Measurements from ENCODE around the gene SWSAP1. TPM values are rescaled to one million over a fixed set of nuclear protein-coding genes. Genes with fewer than 3 reads are reported as not detected.
"Not testable (repeated sequence)": the region's sequence is repeated elsewhere in the genome, so short reads cannot be mapped to it uniquely, and the experiment has no call there.

The SWSAP1 gene
- total RNA-seq, 1 experiment from 2014 or later, result 3.0 TPM

DNA sequence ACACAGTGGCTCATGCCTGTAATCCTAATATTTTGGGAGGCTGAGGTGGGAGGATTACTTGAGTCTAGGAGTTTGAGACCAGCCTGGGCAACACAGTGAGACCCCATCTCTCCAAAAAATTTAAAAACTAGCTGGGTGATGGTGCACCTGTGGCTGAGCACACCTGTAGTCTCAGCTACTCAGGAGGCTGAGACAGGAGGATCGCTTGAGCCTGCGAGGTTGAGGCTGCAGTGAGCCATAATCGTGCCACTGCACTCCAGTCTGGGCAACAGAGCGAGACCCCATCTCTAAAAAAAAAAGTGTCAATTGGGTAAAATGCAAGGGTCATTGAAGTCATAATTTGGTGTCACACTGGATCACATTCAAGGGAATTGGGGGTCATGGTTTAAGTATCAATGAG is 20.4 kb upstream of the SWSAP1 start:
- H3K9me3 Mint-ChIP-seq; DNase-seq (ENCODE audit: low spot score); CTCF ChIA-PET; ATAC-seq; H3K36me3 Mint-ChIP-seq; H3K27ac Mint-ChIP-seq; H3K4me3 Mint-ChIP-seq; POLR2A ChIA-PET: not testable (repeated sequence)
- Mint-ChIP-seq H3K4me1 (peaks cover 12% of the 10 kb centered on the region), H3K27me3 (ENCODE audit: low read depth) (peaks cover 73% of the 10 kb centered on the region)
- peak; percentile 90 for TF ChIP-seq ZNF121 (CRISPR knock-in tag; IDR thresholded peaks at IDR 0.05)

DNA sequence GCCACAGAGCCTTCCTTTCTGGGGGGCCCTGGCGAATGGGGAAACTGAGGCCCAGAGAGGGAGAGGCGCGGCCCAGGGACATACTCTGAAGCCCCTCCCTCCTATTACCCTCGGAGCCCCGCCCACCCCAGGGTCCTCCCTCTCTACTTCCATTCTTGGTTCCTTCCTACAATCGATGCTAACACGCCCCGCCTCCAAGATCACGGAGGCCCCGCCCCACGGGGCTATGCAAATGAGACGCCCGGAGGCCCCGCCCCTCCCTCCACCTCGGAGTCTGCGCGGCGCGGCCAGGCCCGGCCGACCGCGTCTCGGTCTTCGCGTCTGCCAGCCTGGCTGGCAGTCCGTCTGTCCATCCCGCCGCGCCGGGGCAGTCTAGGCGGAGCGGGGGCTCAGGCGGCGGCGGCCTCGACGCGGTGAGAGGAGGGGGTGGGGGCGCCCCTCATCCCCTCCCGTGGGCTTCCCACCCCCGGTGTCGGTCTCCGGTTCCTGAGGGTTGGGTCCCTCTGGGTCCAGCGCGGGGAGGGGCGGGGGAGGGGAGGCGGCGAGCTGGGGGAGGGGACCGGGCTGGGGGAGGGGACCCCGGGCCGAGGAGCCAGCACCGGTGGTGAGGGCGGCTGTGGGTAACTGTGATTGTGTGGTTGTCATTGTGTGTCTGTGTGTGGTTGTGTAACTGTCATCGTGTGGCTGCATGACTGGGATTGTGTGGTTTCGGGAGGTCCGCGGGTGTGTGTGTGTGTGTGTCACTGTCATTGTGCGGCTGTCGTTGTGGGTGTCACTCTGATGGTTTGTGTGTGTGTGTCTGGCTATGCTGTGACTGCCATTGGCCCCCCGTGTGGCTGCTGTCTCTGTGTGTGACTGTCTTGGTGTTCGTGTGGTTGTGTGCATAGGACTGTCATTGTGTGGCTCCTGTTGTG is 19.0 kb upstream of the SWSAP1 start, which contains the start of gene PLPPR2:
Gene PLPPR2 (plus strand): TSS at position 273 of the 914 bp plus-strand sequence. CDS start 2,242 bp downstream, outside the sequence.
- Mint-ChIP-seq H3K9me3 (no peaks in the 10 kb centered on the region), H3K36me3 (no peaks in the 10 kb centered on the region), H3K4me3 (peak within 1 kb of the TSS; percentile 75), H3K4me1 (peaks cover 14% of the 10 kb centered on the region), H3K27ac (no peak within 1 kb of the TSS), H3K27me3 (ENCODE audit: low read depth) (peaks cover 74% of the 10 kb centered on the region)
- ChIA-PET CTCF (no interaction called here), POLR2A (no interaction called here)
- peak; percentile 95 for ATAC-seq
- TF ChIP-seq, protein P1, sequence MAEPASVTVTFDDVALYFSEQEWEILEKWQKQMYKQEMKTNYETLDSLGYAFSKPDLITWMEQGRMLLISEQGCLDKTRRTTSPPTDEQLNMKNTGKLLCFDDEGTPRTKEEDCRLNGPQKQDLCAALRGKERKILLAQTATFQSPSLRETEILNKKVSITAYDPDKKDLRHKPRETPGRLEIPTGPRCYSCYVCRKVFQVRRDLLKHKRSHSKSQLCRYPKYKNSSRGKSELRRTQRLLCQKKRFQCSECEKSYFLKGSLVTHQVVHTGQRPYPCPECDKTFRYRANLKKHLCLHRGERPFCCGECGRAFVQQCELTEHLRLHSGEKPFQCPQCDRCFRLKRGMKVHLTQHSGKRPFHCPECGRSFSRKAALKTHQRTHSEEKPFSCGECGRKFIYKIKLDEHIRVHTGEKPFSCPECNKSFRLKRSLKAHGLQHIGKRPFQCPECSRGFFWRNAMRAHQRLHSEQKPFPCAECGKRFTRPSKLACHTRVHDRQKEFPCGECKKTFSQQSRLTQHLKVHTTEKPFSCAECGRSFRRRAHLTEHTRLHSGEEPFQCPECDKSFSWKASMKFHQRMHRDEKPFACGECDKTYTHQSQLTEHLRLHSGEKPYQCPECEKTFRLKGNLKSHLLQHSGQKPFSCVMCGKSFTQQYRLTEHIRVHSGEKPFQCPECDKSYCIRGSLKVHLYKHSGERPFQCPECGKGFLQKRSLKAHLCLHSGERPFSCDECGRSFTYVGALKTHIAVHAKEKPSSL (CRISPR knock-in tag; conservative IDR thresholded peaks at IDR 0.05), result no peak
- TF ChIP-seq SP1 (CRISPR knock-in tag; conservative IDR thresholded peaks at IDR 0.05), result peak; percentile 67
- no peak for TF ChIP-seq ZNF232 (CRISPR knock-in tag; IDR thresholded peaks at IDR 0.05)
- TF ChIP-seq NR1H2 (CRISPR knock-in tag; IDR thresholded peaks at IDR 0.05), result no peak
- TF ChIP-seq, protein P2, sequence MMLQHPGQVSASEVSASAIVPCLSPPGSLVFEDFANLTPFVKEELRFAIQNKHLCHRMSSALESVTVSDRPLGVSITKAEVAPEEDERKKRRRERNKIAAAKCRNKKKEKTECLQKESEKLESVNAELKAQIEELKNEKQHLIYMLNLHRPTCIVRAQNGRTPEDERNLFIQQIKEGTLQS (CRISPR knock-in tag; conservative IDR thresholded peaks at IDR 0.05), result no peak
- TF ChIP-seq, protein P3, sequence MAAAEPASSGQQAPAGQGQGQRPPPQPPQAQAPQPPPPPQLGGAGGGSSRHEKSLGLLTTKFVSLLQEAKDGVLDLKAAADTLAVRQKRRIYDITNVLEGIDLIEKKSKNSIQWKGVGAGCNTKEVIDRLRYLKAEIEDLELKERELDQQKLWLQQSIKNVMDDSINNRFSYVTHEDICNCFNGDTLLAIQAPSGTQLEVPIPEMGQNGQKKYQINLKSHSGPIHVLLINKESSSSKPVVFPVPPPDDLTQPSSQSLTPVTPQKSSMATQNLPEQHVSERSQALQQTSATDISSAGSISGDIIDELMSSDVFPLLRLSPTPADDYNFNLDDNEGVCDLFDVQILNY (CRISPR knock-in tag; IDR thresholded peaks at IDR 0.05), result peak; percentile 46; the same call in 1 of the 2 replicates
- TF ChIP-seq, protein P4, sequence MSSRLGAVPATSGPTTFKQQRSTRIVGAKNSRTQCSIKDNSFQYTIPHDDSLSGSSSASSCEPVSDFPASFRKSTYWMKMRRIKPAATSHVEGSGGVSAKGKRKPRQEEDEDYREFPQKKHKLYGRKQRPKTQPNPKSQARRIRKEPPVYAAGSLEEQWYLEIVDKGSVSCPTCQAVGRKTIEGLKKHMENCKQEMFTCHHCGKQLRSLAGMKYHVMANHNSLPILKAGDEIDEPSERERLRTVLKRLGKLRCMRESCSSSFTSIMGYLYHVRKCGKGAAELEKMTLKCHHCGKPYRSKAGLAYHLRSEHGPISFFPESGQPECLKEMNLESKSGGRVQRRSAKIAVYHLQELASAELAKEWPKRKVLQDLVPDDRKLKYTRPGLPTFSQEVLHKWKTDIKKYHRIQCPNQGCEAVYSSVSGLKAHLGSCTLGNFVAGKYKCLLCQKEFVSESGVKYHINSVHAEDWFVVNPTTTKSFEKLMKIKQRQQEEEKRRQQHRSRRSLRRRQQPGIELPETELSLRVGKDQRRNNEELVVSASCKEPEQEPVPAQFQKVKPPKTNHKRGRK (CRISPR knock-in tag; IDR thresholded peaks at IDR 0.05; ENCODE audit: borderline replicate concordance), result no peak
- DNase-seq (ENCODE audit: low spot score), result peak; percentile 99

DNA sequence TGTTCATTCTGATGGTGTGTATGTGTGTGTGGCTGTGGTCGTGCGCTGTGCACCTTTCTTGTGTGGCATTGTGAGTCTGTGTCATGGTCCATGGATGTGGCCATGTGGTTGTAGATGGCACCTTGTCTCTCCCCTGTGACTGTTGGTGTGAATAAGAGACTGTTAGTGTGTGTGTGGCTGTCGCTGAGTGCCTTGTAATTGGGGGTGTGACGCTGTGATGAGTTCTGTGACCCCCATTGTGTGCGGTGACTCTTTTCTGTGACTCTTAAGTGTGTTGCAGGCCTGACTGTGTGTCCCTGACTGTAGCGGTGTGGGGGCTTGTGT is 18.4 kb upstream of the SWSAP1 start:
- H3K36me3 Mint-ChIP-seq, result no peaks in the 10 kb centered on the region
- no peak for DNase-seq (ENCODE audit: low spot score)
- H3K27me3 Mint-ChIP-seq (ENCODE audit: low read depth), result peaks cover 77% of the 10 kb centered on the region
- ChIA-PET CTCF (no interaction called here), POLR2A (no interaction called here)
- peak overlapping the region; percentile 75 for H3K4me3 Mint-ChIP-seq
- no peak for ATAC-seq
- H3K9me3 Mint-ChIP-seq, result no peaks in the 10 kb centered on the region
- H3K27ac Mint-ChIP-seq, result no peak overlapping the region
- peaks cover 19% of the 10 kb centered on the region for H3K4me1 Mint-ChIP-seq
- TF ChIP-seq, protein P5, sequence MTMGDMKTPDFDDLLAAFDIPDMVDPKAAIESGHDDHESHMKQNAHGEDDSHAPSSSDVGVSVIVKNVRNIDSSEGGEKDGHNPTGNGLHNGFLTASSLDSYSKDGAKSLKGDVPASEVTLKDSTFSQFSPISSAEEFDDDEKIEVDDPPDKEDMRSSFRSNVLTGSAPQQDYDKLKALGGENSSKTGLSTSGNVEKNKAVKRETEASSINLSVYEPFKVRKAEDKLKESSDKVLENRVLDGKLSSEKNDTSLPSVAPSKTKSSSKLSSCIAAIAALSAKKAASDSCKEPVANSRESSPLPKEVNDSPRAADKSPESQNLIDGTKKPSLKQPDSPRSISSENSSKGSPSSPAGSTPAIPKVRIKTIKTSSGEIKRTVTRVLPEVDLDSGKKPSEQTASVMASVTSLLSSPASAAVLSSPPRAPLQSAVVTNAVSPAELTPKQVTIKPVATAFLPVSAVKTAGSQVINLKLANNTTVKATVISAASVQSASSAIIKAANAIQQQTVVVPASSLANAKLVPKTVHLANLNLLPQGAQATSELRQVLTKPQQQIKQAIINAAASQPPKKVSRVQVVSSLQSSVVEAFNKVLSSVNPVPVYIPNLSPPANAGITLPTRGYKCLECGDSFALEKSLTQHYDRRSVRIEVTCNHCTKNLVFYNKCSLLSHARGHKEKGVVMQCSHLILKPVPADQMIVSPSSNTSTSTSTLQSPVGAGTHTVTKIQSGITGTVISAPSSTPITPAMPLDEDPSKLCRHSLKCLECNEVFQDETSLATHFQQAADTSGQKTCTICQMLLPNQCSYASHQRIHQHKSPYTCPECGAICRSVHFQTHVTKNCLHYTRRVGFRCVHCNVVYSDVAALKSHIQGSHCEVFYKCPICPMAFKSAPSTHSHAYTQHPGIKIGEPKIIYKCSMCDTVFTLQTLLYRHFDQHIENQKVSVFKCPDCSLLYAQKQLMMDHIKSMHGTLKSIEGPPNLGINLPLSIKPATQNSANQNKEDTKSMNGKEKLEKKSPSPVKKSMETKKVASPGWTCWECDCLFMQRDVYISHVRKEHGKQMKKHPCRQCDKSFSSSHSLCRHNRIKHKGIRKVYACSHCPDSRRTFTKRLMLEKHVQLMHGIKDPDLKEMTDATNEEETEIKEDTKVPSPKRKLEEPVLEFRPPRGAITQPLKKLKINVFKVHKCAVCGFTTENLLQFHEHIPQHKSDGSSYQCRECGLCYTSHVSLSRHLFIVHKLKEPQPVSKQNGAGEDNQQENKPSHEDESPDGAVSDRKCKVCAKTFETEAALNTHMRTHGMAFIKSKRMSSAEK (CRISPR knock-in tag; IDR thresholded peaks at IDR 0.05; ENCODE audit: borderline replicate concordance), result no peak
- no peak for TF ChIP-seq FOXP1 (CRISPR knock-in tag; IDR thresholded peaks at IDR 0.05; ENCODE audit: borderline replicate concordance)
- TF ChIP-seq NFYB (CRISPR knock-in tag; conservative IDR thresholded peaks at IDR 0.05; ENCODE audit: low read depth), result no peak
- TF ChIP-seq, protein P6, sequence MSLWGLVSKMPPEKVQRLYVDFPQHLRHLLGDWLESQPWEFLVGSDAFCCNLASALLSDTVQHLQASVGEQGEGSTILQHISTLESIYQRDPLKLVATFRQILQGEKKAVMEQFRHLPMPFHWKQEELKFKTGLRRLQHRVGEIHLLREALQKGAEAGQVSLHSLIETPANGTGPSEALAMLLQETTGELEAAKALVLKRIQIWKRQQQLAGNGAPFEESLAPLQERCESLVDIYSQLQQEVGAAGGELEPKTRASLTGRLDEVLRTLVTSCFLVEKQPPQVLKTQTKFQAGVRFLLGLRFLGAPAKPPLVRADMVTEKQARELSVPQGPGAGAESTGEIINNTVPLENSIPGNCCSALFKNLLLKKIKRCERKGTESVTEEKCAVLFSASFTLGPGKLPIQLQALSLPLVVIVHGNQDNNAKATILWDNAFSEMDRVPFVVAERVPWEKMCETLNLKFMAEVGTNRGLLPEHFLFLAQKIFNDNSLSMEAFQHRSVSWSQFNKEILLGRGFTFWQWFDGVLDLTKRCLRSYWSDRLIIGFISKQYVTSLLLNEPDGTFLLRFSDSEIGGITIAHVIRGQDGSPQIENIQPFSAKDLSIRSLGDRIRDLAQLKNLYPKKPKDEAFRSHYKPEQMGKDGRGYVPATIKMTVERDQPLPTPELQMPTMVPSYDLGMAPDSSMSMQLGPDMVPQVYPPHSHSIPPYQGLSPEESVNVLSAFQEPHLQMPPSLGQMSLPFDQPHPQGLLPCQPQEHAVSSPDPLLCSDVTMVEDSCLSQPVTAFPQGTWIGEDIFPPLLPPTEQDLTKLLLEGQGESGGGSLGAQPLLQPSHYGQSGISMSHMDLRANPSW (CRISPR knock-in tag; conservative IDR thresholded peaks at IDR 0.05; ENCODE audit: low read depth), result no peak
- TF ChIP-seq ZNF416 (CRISPR knock-in tag; IDR thresholded peaks at IDR 0.05), result no peak
- no peak for TF ChIP-seq SP1 (CRISPR knock-in tag; conservative IDR thresholded peaks at IDR 0.05)
- TF ChIP-seq ELF4 (CRISPR knock-in tag; IDR thresholded peaks at IDR 0.05; ENCODE audit: low read depth), result no peak
- no peak for TF ChIP-seq ETV6 (CRISPR knock-in tag; IDR thresholded peaks at IDR 0.05)
- TF ChIP-seq ZNF219 (CRISPR knock-in tag; IDR thresholded peaks at IDR 0.05; ENCODE audit: borderline replicate concordance), result no peak
- TF ChIP-seq OVOL2 (CRISPR knock-in tag; IDR thresholded peaks at IDR 0.05; ENCODE audit: borderline replicate concordance), result no peak
- TF ChIP-seq, protein P2 (CRISPR knock-in tag; conservative IDR thresholded peaks at IDR 0.05), result no peak

All from WTC11 (cell line).